K562 (cell line): ENCODE results near the gene SS18L1. TPM values are rescaled to one million over a fixed set of nuclear protein-coding genes. Genes with fewer than 3 reads are reported as not detected.
A peak's percentile ranks its signal among the peaks of the same experiment; 100 is the strongest.

Experiments used
- BRCA1 ChIP-seq, 2 experiments: fragments of 450-650 bp in 1 of 2; sonication (generic) in 1 of 2; formaldehyde crosslinking in 1 of 2; IDR thresholded peaks; 2 replicates each; pipeline versions ENCODE4 v1.5.0 to v1.6.1; 2017 to 2020; ENCODE audit warnings: mild to moderate bottlenecking in 1 of 2, missing genetic modification reagents in 1 of 2
- BRD9 ChIP-seq: fragments of 450-650 bp; IDR thresholded peaks from 2 replicates; pipeline ENCODE4 v1.6.1; 2018; ENCODE audit warnings: low read depth; ENCODE audit not compliant: partially characterized antibody
- CBFA2T2 ChIP-seq: fragments of 450-650 bp; conservative IDR thresholded peaks from 2 replicates; pipeline ENCODE4 v1.6.1; 2017; ENCODE audit warnings: mild to moderate bottlenecking
- DIDO1 ChIP-seq: fragments of 450-650 bp; IDR thresholded peaks from 2 replicates; pipeline ENCODE4 v1.6.1; 2016; ENCODE audit warnings: low read depth, missing biosample characterization, missing genetic modification characterization
- EP400 ChIP-seq: fragments of 450-650 bp; IDR thresholded peaks from 2 replicates; pipeline ENCODE4 v1.6.1; 2017; ENCODE audit warnings: antibody characterized with exemption, mild to moderate bottlenecking, moderate library complexity
- FUS ChIP-seq: fragments of 200-400 bp; formaldehyde crosslinking; optimal IDR thresholded peaks from 2 replicates; pipeline ENCODE3; 2017; ENCODE audit warnings: low read depth, low read length
- HIVEP1 ChIP-seq: fragments of 250-450 bp; sonication (Bioruptor Pico); IDR thresholded peaks from 2 replicates; pipeline ENCODE4 v1.4.0; 2020; ENCODE audit warnings: mild to moderate bottlenecking
- HMG20A ChIP-seq: fragments of 450-650 bp; formaldehyde crosslinking; conservative IDR thresholded peaks from 2 replicates; pipeline ENCODE4 v1.4.0; 2020; ENCODE audit warnings: mild to moderate bottlenecking, mixed read lengths
- IRF9 ChIP-seq: fragments of 450-650 bp; IDR thresholded peaks from 2 replicates; pipeline ENCODE4 v1.6.1; 2016; ENCODE audit warnings: missing biosample characterization, missing genetic modification characterization
- JUN ChIP-seq, 2 experiments: sonication (generic) in 1 of 2; formaldehyde crosslinking in 1 of 2; IDR thresholded peaks; 2 replicates each; pipeline versions ENCODE4 v1.6.1 to v1.8.0; 2012 to 2022; ENCODE audit warnings: borderline replicate concordance in 2 of 2, mild to moderate bottlenecking in 2 of 2, improper control_type of control experiment in 1 of 2, low read depth in 1 of 2, low read length in 1 of 2, missing genetic modification reagents in 1 of 2
- MEF2A ChIP-seq: IDR thresholded peaks from 2 replicates; pipeline ENCODE4 v1.6.1; 2011; ENCODE audit warnings: low read depth, mild to moderate bottlenecking, low read length, moderate library complexity; ENCODE audit not compliant: control insufficient read depth
- PHB ChIP-seq: fragments of 250-450 bp; sonication (Bioruptor Pico); IDR thresholded peaks from 2 replicates; pipeline ENCODE4 v1.5.0; 2021
- PHF8 ChIP-seq: fragments of 200-600 bp; sonication (generic); IDR thresholded peaks from 2 replicates; pipeline ENCODE4 v1.6.1; 2012; ENCODE audit warnings: mixed run types, mild to moderate bottlenecking, inconsistent platforms, low read length, moderate library complexity, borderline replicate concordance
- SP2 ChIP-seq: IDR thresholded peaks from 2 replicates; pipeline ENCODE4 v1.6.1; 2011; ENCODE audit warnings: mild to moderate bottlenecking, low read depth, low read length, moderate library complexity; ENCODE audit not compliant: poor library complexity, severe bottlenecking; ENCODE audit errors: extremely low read depth
- TEAD1 ChIP-seq, 2 experiments: fragments of 450-650 bp in 1 of 2; sonication (generic) in 1 of 2; formaldehyde crosslinking; IDR thresholded peaks; 2 replicates each; pipeline versions ENCODE4 v1.4.0 to v1.8.0; 2020 to 2022; ENCODE audit warnings: mild to moderate bottlenecking in 2 of 2, missing genetic modification reagents in 1 of 2
- ZBTB11 ChIP-seq, 3 experiments: fragments of 200-800 bp in 1 of 3; fragments of 250-450 bp in 1 of 3; fragments of 450-650 bp in 1 of 3; sonication (Bioruptor Pico) in 1 of 3; sonication (Bioruptor generic) in 1 of 3; formaldehyde crosslinking in 1 of 3; IDR thresholded peaks; 2 replicates each; pipeline versions ENCODE4 v1.6.1 to v1.8.0; 2016 to 2022; ENCODE audit warnings: mild to moderate bottlenecking in 2 of 3, missing genetic modification characterization in 2 of 3, missing compliant biosample characterization in 1 of 3, moderate library complexity in 1 of 3
- ZNF280B ChIP-seq: fragments of 250-450 bp; sonication (Bioruptor Pico); IDR thresholded peaks from 2 replicates; pipeline ENCODE4 v1.5.1; 2021; ENCODE audit warnings: mild to moderate bottlenecking
- ZNF354B ChIP-seq: fragments of 250-450 bp; sonication (Bioruptor Pico); IDR thresholded peaks from 2 replicates; pipeline ENCODE4 v1.4.0; 2020
- ZNF780A ChIP-seq: fragments of 250-450 bp; sonication (Bioruptor Pico); IDR thresholded peaks from 2 replicates; pipeline ENCODE4 v1.5.0; 2021; ENCODE audit warnings: mild to moderate bottlenecking
- polyA plus RNA-seq, 8 experiments: library from polyadenylated mRNA; depleted of rRNA in 4 of 8; stranded (reverse) in 5 of 8; unstranded in 3 of 8; fragments of >200 nt; fragmentation: Nextera tagmentation in 2 of 8; fragmentation: Illumina TruSeq in 1 of 8; extraction: Ambion mirVana in 2 of 8; extraction: Trizol in 1 of 8; gene quantifications; 2 replicates each; pipeline versions ENCODE4 v1.2.1 to v1.2.3, GENCODE V29; 2011 to 2014; ENCODE audit warnings: inconsistent platforms in 1 of 8, missing spikeins in 1 of 8
- total RNA-seq, 7 experiments: library from RNA; depleted of rRNA in 6 of 7; stranded (reverse); fragments of >200 nt in 6 of 7; fragmentation: Illumina TruSeq in 2 of 7; extraction: Trizol in 2 of 7; gene quantifications; 2 replicates each; pipeline versions ENCODE4 v1.2.1 to v1.2.3, GENCODE V29; 2011 to 2021; ENCODE audit warnings: low replicate concordance in 1 of 7

SS18L1 gene
- total and polyA plus RNA-seq, 9 of the 15 experiments (the other 6 are each of a cell fraction or from before 2014, with no cell fraction given), result 2.7 to 28.3 (median 15.1) TPM

GRCh38 chr20:62121776-62122653 is 21.6 kb upstream of the SS18L1 start, which contains the start of gene LSM14B (continued):
- peak in 1 of 3 experiments; percentile 4; a peak in 1 of 6 replicates for TF ChIP-seq ZBTB11 (CRISPR knock-in tag; IDR thresholded peaks at IDR 0.05)
- no peak for TF ChIP-seq CBFA2T2
- TF ChIP-seq IRF9 (tag), result no peak
- TF ChIP-seq JUN (IDR thresholded peaks at IDR 0.05; ENCODE audit: borderline replicate concordance, low read depth, low read length), result 0 out of 2 replicates have a peak, but pooled peaks have one; percentile 15
- TF ChIP-seq JUN (CRISPR knock-in tag; IDR thresholded peaks at IDR 0.05; ENCODE audit: borderline replicate concordance), result no peak
- no peak for TF ChIP-seq ZNF780A (CRISPR knock-in tag)
- TF ChIP-seq PHB, result no peak
- no peak for TF ChIP-seq FUS
- no peak for TF ChIP-seq MEF2A
- peak; percentile 63; the same call in 1 of the 2 replicates for TF ChIP-seq PHF8
- no peak for TF ChIP-seq HMG20A (CRISPR knock-in tag)
- TF ChIP-seq BRCA1 (IDR thresholded peaks at IDR 0.05), result no peak
- no peak for TF ChIP-seq BRCA1 (CRISPR knock-in tag; IDR thresholded peaks at IDR 0.05)
- no peak for TF ChIP-seq SP2
- no peak for TF ChIP-seq TEAD1 (CRISPR knock-in tag; IDR thresholded peaks at IDR 0.05)
- no peak for TF ChIP-seq ZNF354B
- no peak for TF ChIP-seq BRD9
- no peak for TF ChIP-seq HIVEP1
- no peak for TF ChIP-seq DIDO1 (tag)
- TF ChIP-seq EP400, result no peak
- TF ChIP-seq ZNF280B (CRISPR knock-in tag), result no peak
